OCI-LY1 (cell line): ENCODE data around the gene AGAP1.

Experiments
- EZH2 ChIP-seq: fragments of 200-600 bp; sonication (generic), shearing (Covaris generic); IDR thresholded peaks from 2 replicates; pipeline ENCODE4 v1.8.0; 2017; ENCODE audit warnings: borderline replicate concordance, mixed run types, mild to moderate bottlenecking, antibody characterized with exemption, low read length, moderate library complexity, mixed read lengths
- TF ChIP-seq, protein P1 (sequence below): fragments of 200-600 bp; sonication (generic), shearing (Covaris generic); IDR thresholded peaks from 2 replicates; pipeline ENCODE4 v1.5.1; 2017; ENCODE audit warnings: mild to moderate bottlenecking, antibody characterized with exemption, low read length, moderate library complexity, mixed read lengths

- TF ChIP-seq, protein P1, sequence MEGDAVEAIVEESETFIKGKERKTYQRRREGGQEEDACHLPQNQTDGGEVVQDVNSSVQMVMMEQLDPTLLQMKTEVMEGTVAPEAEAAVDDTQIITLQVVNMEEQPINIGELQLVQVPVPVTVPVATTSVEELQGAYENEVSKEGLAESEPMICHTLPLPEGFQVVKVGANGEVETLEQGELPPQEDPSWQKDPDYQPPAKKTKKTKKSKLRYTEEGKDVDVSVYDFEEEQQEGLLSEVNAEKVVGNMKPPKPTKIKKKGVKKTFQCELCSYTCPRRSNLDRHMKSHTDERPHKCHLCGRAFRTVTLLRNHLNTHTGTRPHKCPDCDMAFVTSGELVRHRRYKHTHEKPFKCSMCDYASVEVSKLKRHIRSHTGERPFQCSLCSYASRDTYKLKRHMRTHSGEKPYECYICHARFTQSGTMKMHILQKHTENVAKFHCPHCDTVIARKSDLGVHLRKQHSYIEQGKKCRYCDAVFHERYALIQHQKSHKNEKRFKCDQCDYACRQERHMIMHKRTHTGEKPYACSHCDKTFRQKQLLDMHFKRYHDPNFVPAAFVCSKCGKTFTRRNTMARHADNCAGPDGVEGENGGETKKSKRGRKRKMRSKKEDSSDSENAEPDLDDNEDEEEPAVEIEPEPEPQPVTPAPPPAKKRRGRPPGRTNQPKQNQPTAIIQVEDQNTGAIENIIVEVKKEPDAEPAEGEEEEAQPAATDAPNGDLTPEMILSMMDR = no peak
- TF ChIP-seq EZH2 = no peak
Measured at GRCh38 chr2:235834781-235835180, 340.9 kb downstream of the AGAP1 start.
